GM23338 (cell line): ENCODE data around the gene ZEB1.

Experiments used
- CREB1 ChIP-seq: fragments of 250-450 bp; sonication (Bioruptor Pico); IDR thresholded peaks from 2 replicates; pipeline ENCODE4 v1.5.0; 2020; ENCODE audit warnings: low read depth, mild to moderate bottlenecking, moderate library complexity
- EZH2 ChIP-seq: fragments of 200-600 bp; sonication (generic); IDR thresholded peaks from one replicate; pipeline ENCODE4 v1.8.0; 2017; ENCODE audit warnings: antibody characterized with exemption, mild to moderate bottlenecking, low read depth; ENCODE audit not compliant: unreplicated experiment
- EZH2phosphoT487 ChIP-seq: fragments of 200-600 bp; sonication (generic); IDR thresholded peaks from one replicate; pipeline ENCODE4 v1.8.1; 2018; ENCODE audit warnings: antibody characterized with exemption; ENCODE audit not compliant: unreplicated experiment
- JUNB ChIP-seq: IDR thresholded peaks from one replicate; pipeline ENCODE4 v1.6.1; 2016; ENCODE audit warnings: antibody characterized with exemption; ENCODE audit not compliant: unreplicated experiment
- NANOG ChIP-seq: IDR thresholded peaks from 2 replicates; pipeline ENCODE4 v1.6.1; 2016; ENCODE audit warnings: antibody characterized with exemption, borderline replicate concordance
- POLR2AphosphoS5 ChIP-seq: IDR thresholded peaks from 2 replicates; pipeline ENCODE4 v1.6.1; 2016; ENCODE audit warnings: antibody characterized with exemption, low read depth
- STAT1 ChIP-seq: IDR thresholded peaks from one replicate; pipeline ENCODE4 v1.6.1; 2016; ENCODE audit warnings: antibody characterized with exemption; ENCODE audit not compliant: unreplicated experiment
- ZNF114 ChIP-seq: fragments of 250-450 bp; sonication (Bioruptor Pico); IDR thresholded peaks from 2 replicates; pipeline ENCODE4 v1.5.0; 2020; ENCODE audit warnings: mild to moderate bottlenecking, moderate library complexity
- ZNF331 ChIP-seq: fragments of 250-450 bp; sonication (Bioruptor Pico); IDR thresholded peaks from 2 replicates; pipeline ENCODE4 v1.5.0; 2020; ENCODE audit warnings: low read depth, mild to moderate bottlenecking, moderate library complexity
- TF ChIP-seq, protein P1 (sequence below), 2 experiments: fragments of 200-600 bp in 1 of 2; sonication (generic) in 1 of 2; conservative IDR thresholded peaks; 2 replicates each; pipeline versions ENCODE4 v1.5.1 to v1.6.1; 2016 to 2017; ENCODE audit warnings: antibody characterized with exemption in 2 of 2, low read depth in 2 of 2, mild to moderate bottlenecking in 2 of 2, moderate library complexity in 1 of 2
- TF ChIP-seq, protein P2 (sequence below): IDR thresholded peaks from one replicate; pipeline ENCODE4 v1.6.1; 2018; ENCODE audit warnings: antibody characterized with exemption; ENCODE audit not compliant: unreplicated experiment

DNA sequence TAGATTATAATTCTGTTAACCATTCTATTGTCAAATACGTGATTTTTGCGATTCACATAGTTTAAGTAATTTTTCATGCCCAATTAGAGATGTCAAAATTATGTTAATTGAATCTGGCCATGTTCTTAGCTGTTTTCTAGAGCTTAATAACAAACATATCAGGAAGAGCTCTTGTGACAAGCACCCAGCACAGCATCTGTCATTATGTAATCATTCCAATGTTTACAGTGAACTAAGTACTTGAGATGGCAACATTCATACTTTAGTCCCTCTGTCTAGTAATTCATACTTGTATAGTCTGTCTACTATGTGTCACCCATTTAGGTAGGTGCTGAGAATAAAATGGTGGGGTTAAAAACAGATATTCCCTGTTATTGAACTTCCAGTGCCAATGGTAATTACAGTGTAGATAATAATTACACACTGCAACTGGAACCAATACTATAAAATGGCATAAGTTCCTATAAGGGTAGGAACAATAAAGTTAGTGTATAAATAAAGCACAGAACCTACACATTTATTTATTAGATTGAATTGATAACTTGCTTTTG lies 55.2 kb downstream of the ZEB1 start:
- TF ChIP-seq, protein P1, sequence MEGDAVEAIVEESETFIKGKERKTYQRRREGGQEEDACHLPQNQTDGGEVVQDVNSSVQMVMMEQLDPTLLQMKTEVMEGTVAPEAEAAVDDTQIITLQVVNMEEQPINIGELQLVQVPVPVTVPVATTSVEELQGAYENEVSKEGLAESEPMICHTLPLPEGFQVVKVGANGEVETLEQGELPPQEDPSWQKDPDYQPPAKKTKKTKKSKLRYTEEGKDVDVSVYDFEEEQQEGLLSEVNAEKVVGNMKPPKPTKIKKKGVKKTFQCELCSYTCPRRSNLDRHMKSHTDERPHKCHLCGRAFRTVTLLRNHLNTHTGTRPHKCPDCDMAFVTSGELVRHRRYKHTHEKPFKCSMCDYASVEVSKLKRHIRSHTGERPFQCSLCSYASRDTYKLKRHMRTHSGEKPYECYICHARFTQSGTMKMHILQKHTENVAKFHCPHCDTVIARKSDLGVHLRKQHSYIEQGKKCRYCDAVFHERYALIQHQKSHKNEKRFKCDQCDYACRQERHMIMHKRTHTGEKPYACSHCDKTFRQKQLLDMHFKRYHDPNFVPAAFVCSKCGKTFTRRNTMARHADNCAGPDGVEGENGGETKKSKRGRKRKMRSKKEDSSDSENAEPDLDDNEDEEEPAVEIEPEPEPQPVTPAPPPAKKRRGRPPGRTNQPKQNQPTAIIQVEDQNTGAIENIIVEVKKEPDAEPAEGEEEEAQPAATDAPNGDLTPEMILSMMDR (conservative IDR thresholded peaks at IDR 0.05; ENCODE audit: low read depth in 2 of 2): no peak
- no peak for TF ChIP-seq POLR2AphosphoS5
- TF ChIP-seq EZH2: no peak
- TF ChIP-seq, protein P2, sequence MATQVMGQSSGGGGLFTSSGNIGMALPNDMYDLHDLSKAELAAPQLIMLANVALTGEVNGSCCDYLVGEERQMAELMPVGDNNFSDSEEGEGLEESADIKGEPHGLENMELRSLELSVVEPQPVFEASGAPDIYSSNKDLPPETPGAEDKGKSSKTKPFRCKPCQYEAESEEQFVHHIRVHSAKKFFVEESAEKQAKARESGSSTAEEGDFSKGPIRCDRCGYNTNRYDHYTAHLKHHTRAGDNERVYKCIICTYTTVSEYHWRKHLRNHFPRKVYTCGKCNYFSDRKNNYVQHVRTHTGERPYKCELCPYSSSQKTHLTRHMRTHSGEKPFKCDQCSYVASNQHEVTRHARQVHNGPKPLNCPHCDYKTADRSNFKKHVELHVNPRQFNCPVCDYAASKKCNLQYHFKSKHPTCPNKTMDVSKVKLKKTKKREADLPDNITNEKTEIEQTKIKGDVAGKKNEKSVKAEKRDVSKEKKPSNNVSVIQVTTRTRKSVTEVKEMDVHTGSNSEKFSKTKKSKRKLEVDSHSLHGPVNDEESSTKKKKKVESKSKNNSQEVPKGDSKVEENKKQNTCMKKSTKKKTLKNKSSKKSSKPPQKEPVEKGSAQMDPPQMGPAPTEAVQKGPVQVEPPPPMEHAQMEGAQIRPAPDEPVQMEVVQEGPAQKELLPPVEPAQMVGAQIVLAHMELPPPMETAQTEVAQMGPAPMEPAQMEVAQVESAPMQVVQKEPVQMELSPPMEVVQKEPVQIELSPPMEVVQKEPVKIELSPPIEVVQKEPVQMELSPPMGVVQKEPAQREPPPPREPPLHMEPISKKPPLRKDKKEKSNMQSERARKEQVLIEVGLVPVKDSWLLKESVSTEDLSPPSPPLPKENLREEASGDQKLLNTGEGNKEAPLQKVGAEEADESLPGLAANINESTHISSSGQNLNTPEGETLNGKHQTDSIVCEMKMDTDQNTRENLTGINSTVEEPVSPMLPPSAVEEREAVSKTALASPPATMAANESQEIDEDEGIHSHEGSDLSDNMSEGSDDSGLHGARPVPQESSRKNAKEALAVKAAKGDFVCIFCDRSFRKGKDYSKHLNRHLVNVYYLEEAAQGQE: no peak
- TF ChIP-seq JUNB: no peak
- no peak for TF ChIP-seq ZNF331 (CRISPR knock-in tag)
- TF ChIP-seq CREB1: no peak
- TF ChIP-seq EZH2phosphoT487: no peak
- no peak for TF ChIP-seq STAT1
- no peak for TF ChIP-seq ZNF114 (CRISPR knock-in tag)
- TF ChIP-seq NANOG: no peak
